Neural cell (in vitro differentiated cells): ENCODE data around the gene DHX8. TPM values are rescaled to one million over a fixed set of nuclear protein-coding genes. Genes with fewer than 3 reads are reported as not detected.

ENCODE experiments used
- H2AFZ ChIP-seq: fragments of 200-600, 300-800 bp; sonication (generic), shearing (Covaris generic); 2 replicates; pipeline ENCODE4 v1.6.0; 2014; ENCODE audit warnings: low read depth, mild to moderate bottlenecking, antibody characterized with exemption, low read length, moderate library complexity
- H3F3A ChIP-seq: fragments of 200-600 bp; shearing (Covaris generic); 2 replicates; pipeline ENCODE4 v1.6.1; 2016; ENCODE audit warnings: mild to moderate bottlenecking, moderate library complexity, mixed read lengths, antibody characterized with exemption, low read length; ENCODE audit not compliant: insufficient read depth, poor library complexity, severe bottlenecking
- H3K27ac ChIP-seq: fragments of 200-600, 300-800 bp; sonication (generic), shearing (Covaris generic); 2 replicates; pipeline ENCODE4 v1.5.1; 2014; ENCODE audit warnings: mild to moderate bottlenecking, low read length, moderate library complexity
- H3K27me3 ChIP-seq: fragments of 300-800, 200-600 bp; sonication (generic), shearing (Covaris generic); 2 replicates; pipeline ENCODE4 v1.6.0; 2014; ENCODE audit warnings: mild to moderate bottlenecking, low read depth, low read length, moderate library complexity; ENCODE audit not compliant: insufficient read depth
- H3K36me3 ChIP-seq: fragments of 300-800, 200-600 bp; sonication (generic), shearing (Covaris generic); 2 replicates; pipeline ENCODE4 v1.5.1; 2014; ENCODE audit warnings: mild to moderate bottlenecking, antibody characterized with exemption, low read length, moderate library complexity; ENCODE audit not compliant: insufficient read depth
- H3K4me2 ChIP-seq: fragments of 300-800, 200-600 bp; sonication (generic), shearing (Covaris generic); 2 replicates; pipeline ENCODE4 v1.6.0; 2014; ENCODE audit warnings: mild to moderate bottlenecking, low read length
- H3K4me3 ChIP-seq: fragments of 300-800, 200-600 bp; sonication (generic), shearing (Covaris generic); 2 replicates; pipeline ENCODE4 v1.5.1; 2014; ENCODE audit warnings: mild to moderate bottlenecking, low read length, moderate library complexity
- H3K79me2 ChIP-seq: fragments of 200-600 bp; shearing (Covaris generic); replicated peaks from 2 replicates; pipeline ENCODE4 v1.6.0; 2014; ENCODE audit warnings: mild to moderate bottlenecking, low read length, moderate library complexity; ENCODE audit not compliant: insufficient read depth
- H3K9ac ChIP-seq: fragments of 300-800, 200-600 bp; sonication (generic), shearing (Covaris generic); 2 replicates; pipeline ENCODE4 v1.6.1; 2016; ENCODE audit warnings: mild to moderate bottlenecking, low read length, mixed read lengths
- H3K9me2 ChIP-seq: fragments of 200-600 bp; shearing (Covaris generic); 2 replicates; pipeline ENCODE4 v1.6.1; 2016; ENCODE audit warnings: mild to moderate bottlenecking, low read length, mixed read lengths; ENCODE audit not compliant: insufficient read depth
- H3K9me3 ChIP-seq: fragments of 200-600, 300-800 bp; sonication (generic), shearing (Covaris generic); 2 replicates; pipeline ENCODE4 v1.6.1; 2016; ENCODE audit warnings: mild to moderate bottlenecking, mixed run types, low read length, moderate library complexity, mixed read lengths
- H4K20me1 ChIP-seq: fragments of 200-600 bp; shearing (Covaris generic); 2 replicates; pipeline ENCODE4 v1.6.1; 2016; ENCODE audit warnings: mild to moderate bottlenecking, mixed run types; ENCODE audit not compliant: insufficient read depth
- CTCF ChIP-seq: fragments of 450-650 bp; IDR thresholded peaks from 2 replicates; pipeline ENCODE4 v1.5.1; 2014; ENCODE audit warnings: antibody characterized with exemption, mild to moderate bottlenecking, moderate library complexity; ENCODE audit not compliant: poor library complexity, severe bottlenecking
- EP300 ChIP-seq: fragments of 450-650 bp; conservative IDR thresholded peaks from 2 replicates; pipeline ENCODE4 v1.6.1; 2014; ENCODE audit warnings: antibody characterized with exemption, mild to moderate bottlenecking, moderate library complexity; ENCODE audit not compliant: poor library complexity, severe bottlenecking
- EZH2 ChIP-seq: fragments of 200-600, 300-800 bp; shearing (Covaris generic), sonication (generic); IDR thresholded peaks from 2 replicates; pipeline ENCODE4 v1.6.1; 2014; ENCODE audit warnings: antibody characterized with exemption, low read length, borderline replicate concordance, mild to moderate bottlenecking; ENCODE audit not compliant: insufficient read depth, poor library complexity, severe bottlenecking
- MXI1 ChIP-seq: fragments of 450-650 bp; conservative IDR thresholded peaks from 2 replicates; pipeline ENCODE4 v1.6.1; 2014; ENCODE audit warnings: antibody characterized with exemption, mild to moderate bottlenecking; ENCODE audit not compliant: poor library complexity, severe bottlenecking
- POLR2AphosphoS5 ChIP-seq: IDR thresholded peaks from 2 replicates; pipeline ENCODE4 v1.6.1; 2012
- RAD21 ChIP-seq: fragments of 450-650 bp; conservative IDR thresholded peaks from 2 replicates; pipeline ENCODE4 v1.6.1; 2014; ENCODE audit warnings: antibody characterized with exemption, mild to moderate bottlenecking, moderate library complexity
- REST ChIP-seq: IDR thresholded peaks from 2 replicates; pipeline ENCODE4 v1.6.1; 2012; ENCODE audit warnings: borderline replicate concordance
- SMC3 ChIP-seq: fragments of 450-650 bp; conservative IDR thresholded peaks from 2 replicates; pipeline ENCODE4 v1.6.1; 2014; ENCODE audit warnings: antibody characterized with exemption, mild to moderate bottlenecking, moderate library complexity; ENCODE audit not compliant: poor library complexity
- TAF1 ChIP-seq: IDR thresholded peaks from 2 replicates; pipeline ENCODE4 v1.6.1; 2012; ENCODE audit warnings: low read depth
- polyA plus RNA-seq: library from polyadenylated mRNA; depleted of rRNA; stranded (reverse); fragments of >200 nt; gene quantifications from 2 replicates; pipeline ENCODE4 v1.2.3, GENCODE V29; 2014

DHX8 gene
- polyA plus RNA-seq, 1 donor from 2014 or later = 19.4 TPM

GRCh38 chr17:43547189-43547550, 63.4 kb downstream of the DHX8 start:
- Histone ChIP-seq H3K9me2 (no peaks in the 10 kb centered on the region), H3K79me2 (no peaks in the 10 kb centered on the region), H3F3A (no peaks in the 10 kb centered on the region), H2AFZ (no peak overlapping the region), H3K4me3 (no peak overlapping the region), H3K27me3 (peaks cover 55% of the 10 kb centered on the region), H3K9me3 (no peaks in the 10 kb centered on the region), H4K20me1 (no peaks in the 10 kb centered on the region), H3K27ac (no peak overlapping the region), H3K9ac (no peak overlapping the region), H3K4me2 (no peak overlapping the region), H3K36me3 (no peaks in the 10 kb centered on the region)
- TF ChIP-seq SMC3 (no peak), CTCF (no peak), MXI1 (no peak), POLR2AphosphoS5 (no peak), EZH2 (no peak), EP300 (no peak), TAF1 (no peak), RAD21 (no peak)

GRCh38 chr17:43547659-43548256, 64.0 kb downstream of the DHX8 start:
- Histone ChIP-seq H3K9me2 (no peaks in the 10 kb centered on the region), H3K79me2 (no peaks in the 10 kb centered on the region), H3K36me3 (no peaks in the 10 kb centered on the region), H3K4me2 (no peak overlapping the region), H2AFZ (no peak overlapping the region), H3F3A (no peaks in the 10 kb centered on the region), H3K9me3 (no peaks in the 10 kb centered on the region), H3K27ac (no peak overlapping the region), H3K4me3 (no peak overlapping the region), H3K9ac (no peak overlapping the region), H4K20me1 (no peaks in the 10 kb centered on the region), H3K27me3 (peaks cover 50% of the 10 kb centered on the region)
- TF ChIP-seq REST (no peak), SMC3 (no peak), RAD21 (no peak), POLR2AphosphoS5 (no peak), EP300 (no peak), TAF1 (no peak), EZH2 (no peak), CTCF (no peak), MXI1 (no peak)
